DND-41 (cell line): ENCODE results near the gene DNM2.
"Not testable (repeated sequence)": the region's sequence is repeated elsewhere in the genome, so short reads cannot be mapped to it uniquely, and the experiment has no call there.

Experiments
- CTCF ChIP-seq: IDR thresholded peaks from 2 replicates; pipeline ENCODE4 v1.5.1; 2012; ENCODE audit warnings: borderline replicate concordance, low read length, moderate library complexity, mild to moderate bottlenecking; ENCODE audit not compliant: poor library complexity, severe bottlenecking; ENCODE audit errors: extremely low read depth
- EZH2 ChIP-seq: IDR thresholded peaks from 3 replicates; pipeline ENCODE4 v1.6.1; 2012; ENCODE audit warnings: borderline replicate concordance, low read depth, mild to moderate bottlenecking, moderate library complexity, low read length, inconsistent platforms; ENCODE audit not compliant: severe bottlenecking

- not testable (repeated sequence) for TF ChIP-seq EZH2, CTCF
Observed at GRCh38 chr19:10746437-10746836, 28.6 kb downstream of the DNM2 start.
